Neural progenitor cell (in vitro differentiated cells): Measurements from ENCODE around the gene ADAT1. TPM values are rescaled to one million over a fixed set of nuclear protein-coding genes. Genes with fewer than 3 reads are reported as not detected.
A peak's percentile ranks its signal among the peaks of the same experiment; 100 is the strongest.

ENCODE experiments used
- DNase-seq: peaks from one replicate; pipeline ENCODE4 v3.0.0-alpha.2; 2016; ENCODE audit warnings: low spot score
- H2AFZ ChIP-seq: fragments of 200-600 bp; sonication (generic); replicated peaks from 2 replicates; pipeline ENCODE4 v1.6.1; 2016; ENCODE audit warnings: antibody characterized with exemption
- H3F3A ChIP-seq: fragments of 200-600 bp; sonication (generic); 2 replicates; pipeline ENCODE4 v1.6.1; 2016; ENCODE audit warnings: antibody characterized with exemption, low read depth
- H3K27ac ChIP-seq: fragments of 200-600 bp; sonication (generic); 2 replicates; pipeline ENCODE4 v1.5.1; 2016; ENCODE audit warnings: mild to moderate bottlenecking
- H3K27me3 ChIP-seq: fragments of 200-600 bp; sonication (generic); 2 replicates; pipeline ENCODE4 v1.6.1; 2016; ENCODE audit warnings: mild to moderate bottlenecking, moderate library complexity
- H3K36me3 ChIP-seq: fragments of 200-600 bp; sonication (generic); 2 replicates; pipeline ENCODE4 v1.5.1; 2016
- H3K4me1 ChIP-seq: fragments of 200-600 bp; sonication (generic); 2 replicates; pipeline ENCODE4 v1.6.1; 2016; ENCODE audit warnings: mixed run types
- H3K4me2 ChIP-seq: fragments of 200-600 bp; sonication (generic); 2 replicates; pipeline ENCODE4 v1.6.1; 2016
- H3K4me3 ChIP-seq: fragments of 200-600 bp; sonication (generic); 2 replicates; pipeline ENCODE4 v1.5.1; 2016
- H3K79me2 ChIP-seq: fragments of 200-600 bp; sonication (generic); 2 replicates; pipeline ENCODE4 v1.6.1; 2016; ENCODE audit warnings: low read depth
- H3K9ac ChIP-seq: fragments of 200-600 bp; sonication (generic); 2 replicates; pipeline ENCODE4 v1.6.1; 2016
- H3K9me3 ChIP-seq: fragments of 200-600 bp; sonication (generic); 2 replicates; pipeline ENCODE4 v1.5.1; 2016; ENCODE audit warnings: low read depth
- H4K20me1 ChIP-seq: fragments of 200-600 bp; sonication (generic); 2 replicates; pipeline ENCODE4 v1.6.1; 2016; ENCODE audit warnings: low read depth
- H3K27ac Mint-ChIP-seq: 3 replicates; pipeline ENCODE4 v1.8.0; 2021; ENCODE audit warnings: mixed read lengths
- H3K27me3 Mint-ChIP-seq: 2 replicates; pipeline ENCODE4 v1.8.0; 2022; ENCODE audit warnings: low read depth, mild to moderate bottlenecking, inconsistent platforms, moderate library complexity, mixed read lengths; ENCODE audit not compliant: insufficient read depth
- H3K36me3 Mint-ChIP-seq: 3 replicates; pipeline ENCODE4 v1.8.0; 2021; ENCODE audit warnings: mixed read lengths
- H3K4me1 Mint-ChIP-seq: 3 replicates; pipeline ENCODE4 v1.8.0; 2021; ENCODE audit warnings: mixed read lengths
- H3K4me3 Mint-ChIP-seq: 3 replicates; pipeline ENCODE4 v1.8.0; 2021; ENCODE audit warnings: mild to moderate bottlenecking, moderate library complexity, mixed read lengths
- H3K9me3 Mint-ChIP-seq: 3 replicates; pipeline ENCODE4 v1.8.0; 2020; ENCODE audit warnings: mixed read lengths
- EZH2 ChIP-seq: fragments of 200-600 bp; sonication (generic); IDR thresholded peaks from 2 replicates; pipeline ENCODE4 v1.6.1; 2017; ENCODE audit warnings: antibody characterized with exemption, mild to moderate bottlenecking, moderate library complexity
- EZH2phosphoT487 ChIP-seq: fragments of 200-600 bp; sonication (generic); IDR thresholded peaks from 2 replicates; pipeline ENCODE4 v1.6.1; 2017; ENCODE audit warnings: antibody characterized with exemption
- total RNA-seq: library from RNA; depleted of rRNA; stranded (reverse); fragments of >200 nt; gene quantifications from 2 replicates; pipeline ENCODE4 v1.2.3, GENCODE V29; 2015; ENCODE audit warnings: low replicate concordance
- TF ChIP-seq, protein P1 (sequence below): fragments of 200-600 bp; sonication (generic); IDR thresholded peaks from 2 replicates; pipeline ENCODE4 v1.5.1; 2017; ENCODE audit warnings: antibody characterized with exemption, mild to moderate bottlenecking

ADAT1 gene
- total RNA-seq, 1 donor from 2014 or later: 76.6 TPM

GRCh38 chr16:75559564-75560372, 63.3 kb downstream of the ADAT1 start:
- Histone ChIP-seq H3K27me3 (no peaks in the 10 kb centered on the region), H3F3A (peaks cover 17% of the 10 kb centered on the region), H3K9me3 (no peaks in the 10 kb centered on the region), H3K9ac (no peak overlapping the region), H3K36me3 (no peaks in the 10 kb centered on the region), H3K4me2 (peak overlapping the region; percentile 49), H3K79me2 (peaks cover 1% of the 10 kb centered on the region), H4K20me1 (no peaks in the 10 kb centered on the region), H2AFZ (peak overlapping the region; percentile 89), H3K4me3 (no peak overlapping the region), H3K4me1 (peaks cover 19% of the 10 kb centered on the region), H3K27ac (no peak overlapping the region)
- Mint-ChIP-seq H3K4me3 (no peak overlapping the region), H3K4me1 (peaks cover 28% of the 10 kb centered on the region), H3K27ac (peak overlapping the region; percentile 70), H3K36me3 (no peaks in the 10 kb centered on the region), H3K9me3 (no peaks in the 10 kb centered on the region), H3K27me3 (peaks cover 3% of the 10 kb centered on the region)
- TF ChIP-seq, protein P1, sequence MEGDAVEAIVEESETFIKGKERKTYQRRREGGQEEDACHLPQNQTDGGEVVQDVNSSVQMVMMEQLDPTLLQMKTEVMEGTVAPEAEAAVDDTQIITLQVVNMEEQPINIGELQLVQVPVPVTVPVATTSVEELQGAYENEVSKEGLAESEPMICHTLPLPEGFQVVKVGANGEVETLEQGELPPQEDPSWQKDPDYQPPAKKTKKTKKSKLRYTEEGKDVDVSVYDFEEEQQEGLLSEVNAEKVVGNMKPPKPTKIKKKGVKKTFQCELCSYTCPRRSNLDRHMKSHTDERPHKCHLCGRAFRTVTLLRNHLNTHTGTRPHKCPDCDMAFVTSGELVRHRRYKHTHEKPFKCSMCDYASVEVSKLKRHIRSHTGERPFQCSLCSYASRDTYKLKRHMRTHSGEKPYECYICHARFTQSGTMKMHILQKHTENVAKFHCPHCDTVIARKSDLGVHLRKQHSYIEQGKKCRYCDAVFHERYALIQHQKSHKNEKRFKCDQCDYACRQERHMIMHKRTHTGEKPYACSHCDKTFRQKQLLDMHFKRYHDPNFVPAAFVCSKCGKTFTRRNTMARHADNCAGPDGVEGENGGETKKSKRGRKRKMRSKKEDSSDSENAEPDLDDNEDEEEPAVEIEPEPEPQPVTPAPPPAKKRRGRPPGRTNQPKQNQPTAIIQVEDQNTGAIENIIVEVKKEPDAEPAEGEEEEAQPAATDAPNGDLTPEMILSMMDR: no peak
- TF ChIP-seq EZH2phosphoT487 (no peak), EZH2 (no peak)
- peak; percentile 15 for DNase-seq

DNA sequence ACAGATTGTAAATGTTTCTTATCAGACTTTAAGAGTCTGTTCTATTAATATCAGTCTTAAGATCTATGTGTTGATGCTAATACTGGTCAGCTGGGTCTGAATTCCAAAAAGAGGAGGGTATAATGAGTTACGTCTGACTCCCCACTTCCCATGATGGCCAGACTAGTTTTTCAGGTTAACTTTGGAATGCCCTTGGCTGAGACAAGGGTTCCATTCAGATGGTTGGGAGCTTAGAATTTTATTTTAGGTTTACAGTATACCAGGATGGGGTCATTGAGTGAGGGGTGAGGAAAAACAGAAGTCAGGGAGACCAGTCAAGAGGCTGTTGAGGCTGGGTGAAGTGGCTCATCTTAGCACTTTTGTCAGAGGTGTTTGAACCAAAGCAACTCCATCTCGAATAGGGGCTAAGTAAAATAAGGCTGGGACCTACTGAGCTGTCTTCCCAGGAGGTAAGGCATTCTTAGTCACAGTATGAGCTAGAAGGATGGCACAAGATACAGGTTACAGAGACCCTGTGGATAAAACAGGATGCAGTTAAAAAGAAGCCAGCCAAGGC, 64.2 kb downstream of the ADAT1 start:
- Mint-ChIP-seq H3K4me3 (no peak overlapping the region), H3K9me3 (no peaks in the 10 kb centered on the region), H3K36me3 (no peaks in the 10 kb centered on the region), H3K4me1 (peaks cover 28% of the 10 kb centered on the region), H3K27ac (no peak overlapping the region), H3K27me3 (peaks cover 2% of the 10 kb centered on the region)
- no peaks in the 10 kb centered on the region for H4K20me1 ChIP-seq
- no peaks in the 10 kb centered on the region for H3K27me3 ChIP-seq
- no peaks in the 10 kb centered on the region for H3K36me3 ChIP-seq
- no peak overlapping the region for H3K9ac ChIP-seq
- H3K4me1 ChIP-seq: peaks cover 23% of the 10 kb centered on the region
- no peak overlapping the region for H2AFZ ChIP-seq
- no peak for DNase-seq
- H3F3A ChIP-seq: peaks cover 17% of the 10 kb centered on the region
- no peaks in the 10 kb centered on the region for H3K9me3 ChIP-seq
- no peak overlapping the region for H3K4me2 ChIP-seq
- TF ChIP-seq EZH2phosphoT487 (no peak), EZH2 (no peak)
- TF ChIP-seq, protein P1: no peak
- no peak overlapping the region for H3K27ac ChIP-seq
- H3K4me3 ChIP-seq: no peak overlapping the region
- peaks cover 8% of the 10 kb centered on the region for H3K79me2 ChIP-seq

DNA sequence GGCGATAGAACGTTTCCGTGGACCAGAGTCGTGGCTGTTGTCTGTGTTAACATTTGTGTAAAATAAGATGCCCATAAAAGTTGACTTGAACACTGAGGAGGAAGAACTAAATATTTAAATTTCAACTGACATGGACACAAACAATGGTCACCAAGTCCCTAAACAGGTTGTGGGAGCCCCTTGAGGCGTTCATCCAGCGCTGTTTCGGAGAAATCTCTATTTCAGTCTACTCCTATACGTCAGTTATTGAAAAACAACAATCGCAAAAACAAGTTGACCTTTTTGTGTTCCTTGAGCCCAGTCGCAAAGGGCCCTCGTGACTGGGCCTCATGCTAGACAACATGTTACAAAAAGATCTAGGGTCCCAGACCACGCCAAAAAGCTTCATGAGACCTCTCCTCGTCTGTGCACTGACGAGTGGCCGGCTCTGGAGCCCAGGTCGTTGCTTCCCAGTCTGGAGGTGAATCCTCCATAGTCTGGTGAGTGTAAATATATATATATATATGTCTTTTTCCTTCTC, 66.6 kb downstream of the ADAT1 start:
- no peak overlapping the region for H3K9ac ChIP-seq
- H3K4me1 ChIP-seq: peaks cover 23% of the 10 kb centered on the region
- peaks cover 9% of the 10 kb centered on the region for H3K79me2 ChIP-seq
- H3K4me2 ChIP-seq: peak overlapping the region; percentile 91
- Mint-ChIP-seq H3K27ac (peak overlapping the region; percentile 87), H3K9me3 (no peaks in the 10 kb centered on the region), H3K4me1 (peaks cover 29% of the 10 kb centered on the region), H3K4me3 (peak overlapping the region; percentile 100), H3K36me3 (no peaks in the 10 kb centered on the region), H3K27me3 (peaks cover 4% of the 10 kb centered on the region)
- H3K27ac ChIP-seq: no peak overlapping the region
- H4K20me1 ChIP-seq: no peaks in the 10 kb centered on the region
- no peaks in the 10 kb centered on the region for H3K36me3 ChIP-seq
- H3K4me3 ChIP-seq: peak overlapping the region; percentile 67
- no peaks in the 10 kb centered on the region for H3K9me3 ChIP-seq
- TF ChIP-seq EZH2 (no peak), EZH2phosphoT487 (no peak)
- TF ChIP-seq, protein P1: no peak
- peak overlapping the region; percentile 76 for H2AFZ ChIP-seq
- DNase-seq: no peak
- peaks cover 17% of the 10 kb centered on the region for H3F3A ChIP-seq
- H3K27me3 ChIP-seq: no peaks in the 10 kb centered on the region
